ENCODE results near the gene CACNA2D2.

The CACNA2D2 gene

GRCh38 chr3:50411229-50411628 is 92.2 kb downstream of the CACNA2D2 start:
- H3K4me2 ChIP-seq, result no peak overlapping the region
- H3K36me3 ChIP-seq, result no peaks in the 10 kb centered on the region
- H3K4me3 ChIP-seq, result no peak overlapping the region
- H3K9me3 ChIP-seq, result no peaks in the 10 kb centered on the region
- no peak overlapping the region for H3K27ac ChIP-seq
- H3K27me3 ChIP-seq, result no peaks in the 10 kb centered on the region
- TF ChIP-seq Cebpa-rat (IDR thresholded peaks at IDR 0.05), result no peak
- H3K4me1 ChIP-seq, result no peaks in the 10 kb centered on the region
- H4K20me1 ChIP-seq, result peaks cover 12% of the 10 kb centered on the region; the same call in 1 of the 2 replicates
- no peak overlapping the region for H3K9ac ChIP-seq

GRCh38 chr3:50410608-50411139 is 92.8 kb downstream of the CACNA2D2 start:
- no peak overlapping the region for H3K4me2 ChIP-seq
- H3K27ac ChIP-seq, result no peak overlapping the region
- H3K4me3 ChIP-seq, result no peak overlapping the region
- no peak for TF ChIP-seq Cebpa-rat (IDR thresholded peaks at IDR 0.05)
- no peaks in the 10 kb centered on the region for H3K4me1 ChIP-seq
- H3K9ac ChIP-seq, result no peak overlapping the region
- H3K27me3 ChIP-seq, result no peaks in the 10 kb centered on the region
- H3K9me3 ChIP-seq, result no peaks in the 10 kb centered on the region
- H4K20me1 ChIP-seq, result peaks cover 17% of the 10 kb centered on the region
- no peaks in the 10 kb centered on the region for H3K36me3 ChIP-seq

GRCh38 chr3:50410185-50410584 is 93.2 kb downstream of the CACNA2D2 start:
- H3K9me3 ChIP-seq, result no peaks in the 10 kb centered on the region
- H3K27me3 ChIP-seq, result no peaks in the 10 kb centered on the region
- no peaks in the 10 kb centered on the region for H3K36me3 ChIP-seq
- H3K4me3 ChIP-seq, result no peak overlapping the region
- H3K27ac ChIP-seq, result no peak overlapping the region
- no peak for TF ChIP-seq Cebpa-rat (IDR thresholded peaks at IDR 0.05)
- peaks cover 22% of the 10 kb centered on the region for H4K20me1 ChIP-seq
- H3K4me2 ChIP-seq, result no peak overlapping the region
- no peaks in the 10 kb centered on the region for H3K4me1 ChIP-seq
- no peak overlapping the region for H3K9ac ChIP-seq

- Histone ChIP-seq H4K20me1 (peaks cover 28% of the 10 kb centered on the region), H3K27me3 (no peaks in the 10 kb centered on the region), H3K9ac (no peak overlapping the region), H3K4me2 (no peak overlapping the region), H3K36me3 (no peaks in the 10 kb centered on the region), H3K9me3 (no peaks in the 10 kb centered on the region), H3K27ac (no peak overlapping the region), H3K4me3 (no peak overlapping the region), H3K4me1 (no peaks in the 10 kb centered on the region)
- no peak for TF ChIP-seq Cebpa-rat (IDR thresholded peaks at IDR 0.05)
Measured at GRCh38 chr3:50408443-50408944, 94.9 kb downstream of the CACNA2D2 start.

- Histone ChIP-seq H3K9me3 (no peaks in the 10 kb centered on the region), H4K20me1 (peaks cover 28% of the 10 kb centered on the region), H3K9ac (no peak overlapping the region), H3K36me3 (no peaks in the 10 kb centered on the region), H3K27me3 (no peaks in the 10 kb centered on the region), H3K4me1 (peaks cover 6% of the 10 kb centered on the region), H3K27ac (no peak overlapping the region), H3K4me3 (no peak overlapping the region), H3K4me2 (no peak overlapping the region)
- TF ChIP-seq Cebpa-rat (IDR thresholded peaks at IDR 0.05), result no peak
Measured at GRCh38 chr3:50406487-50406886, 96.9 kb downstream of the CACNA2D2 start.

GRCh38 chr3:50405249-50405648 is 98.2 kb downstream of the CACNA2D2 start:
- TF ChIP-seq Cebpa-rat (IDR thresholded peaks at IDR 0.05), result no peak
- no peak overlapping the region for H3K9ac ChIP-seq
- H3K36me3 ChIP-seq, result no peaks in the 10 kb centered on the region

GRCh38 chr3:50401978-50402595 is 101.3 kb downstream of the CACNA2D2 start:
- H3K4me1 ChIP-seq, result peaks cover 28% of the 10 kb centered on the region
- TF ChIP-seq Cebpa-rat (IDR thresholded peaks at IDR 0.05), result no peak
- H3K27ac ChIP-seq, result no peak overlapping the region
- peaks cover 19% of the 10 kb centered on the region for H4K20me1 ChIP-seq
- no peaks in the 10 kb centered on the region for H3K36me3 ChIP-seq
- no peak overlapping the region for H3K9ac ChIP-seq
- H3K27me3 ChIP-seq, result no peaks in the 10 kb centered on the region
- peak overlapping the region; percentile 43; the same call in 1 of the 2 replicates for H3K4me2 ChIP-seq
- no peak overlapping the region for H3K4me3 ChIP-seq
- no peaks in the 10 kb centered on the region for H3K9me3 ChIP-seq

More at GRCh38 chr3:50405249-50405648, 98.2 kb downstream of the CACNA2D2 start:
- Histone ChIP-seq H3K9me3 (no peaks in the 10 kb centered on the region), H3K4me1 (peaks cover 10% of the 10 kb centered on the region), H3K27me3 (no peaks in the 10 kb centered on the region), H3K27ac (no peak overlapping the region), H3K4me3 (no peak overlapping the region), H4K20me1 (peaks cover 28% of the 10 kb centered on the region), H3K4me2 (no peak overlapping the region)

GRCh38 chr3:50396502-50396901 is 106.9 kb downstream of the CACNA2D2 start:
- Histone ChIP-seq H3K27ac (no peak overlapping the region), H3K4me2 (no peak overlapping the region), H3K27me3 (no peaks in the 10 kb centered on the region), H3K4me3 (no peak overlapping the region), H3K9ac (no peak overlapping the region), H3K4me1 (peaks cover 45% of the 10 kb centered on the region), H3K36me3 (no peaks in the 10 kb centered on the region), H3K9me3 (no peaks in the 10 kb centered on the region), H4K20me1 (no peaks in the 10 kb centered on the region; the same call in 1 of the 2 replicates)
- no peak for TF ChIP-seq Cebpa-rat (IDR thresholded peaks at IDR 0.05)

GRCh38 chr3:50395070-50395860 is 108.2 kb downstream of the CACNA2D2 start:
- Histone ChIP-seq H3K36me3 (no peaks in the 10 kb centered on the region), H3K4me2 (0 out of 2 replicates have a peak overlapping the region, but pooled peaks have one; percentile 14), H3K27me3 (no peaks in the 10 kb centered on the region), H3K4me1 (peaks cover 41% of the 10 kb centered on the region), H3K4me3 (no peak overlapping the region), H3K9me3 (no peaks in the 10 kb centered on the region), H4K20me1 (no peaks in the 10 kb centered on the region; the same call in 1 of the 2 replicates), H3K9ac (no peak overlapping the region), H3K27ac (no peak overlapping the region)
- no peak for TF ChIP-seq Cebpa-rat (IDR thresholded peaks at IDR 0.05)

- H3K4me3 ChIP-seq, result no peak overlapping the region
- no peaks in the 10 kb centered on the region for H3K27me3 ChIP-seq
- H3K36me3 ChIP-seq, result no peaks in the 10 kb centered on the region
- no peaks in the 10 kb centered on the region for H3K9me3 ChIP-seq
- no peak overlapping the region for H3K9ac ChIP-seq
- peaks cover 33% of the 10 kb centered on the region for H3K4me1 ChIP-seq
- TF ChIP-seq Cebpa-rat (IDR thresholded peaks at IDR 0.05), result no peak
- H4K20me1 ChIP-seq, result no peaks in the 10 kb centered on the region; the same call in 1 of the 2 replicates
- H3K4me2 ChIP-seq, result no peak overlapping the region
- H3K27ac ChIP-seq, result no peak overlapping the region
Measured at GRCh38 chr3:50393061-50393460, 110.4 kb downstream of the CACNA2D2 start.

Data from BLaER1 (cell line).